HG03439 (cell line): ENCODE measurements around the gene CXCL12.

Experiments
- ATAC-seq: cut with Tn5 transposase; IDR thresholded peaks from one replicate; pipeline ENCODE4 v1.9.1; 2021; ENCODE audit warnings: mild to moderate bottlenecking, moderate library complexity; ENCODE audit not compliant: unreplicated experiment

CXCL12 gene

DNA sequence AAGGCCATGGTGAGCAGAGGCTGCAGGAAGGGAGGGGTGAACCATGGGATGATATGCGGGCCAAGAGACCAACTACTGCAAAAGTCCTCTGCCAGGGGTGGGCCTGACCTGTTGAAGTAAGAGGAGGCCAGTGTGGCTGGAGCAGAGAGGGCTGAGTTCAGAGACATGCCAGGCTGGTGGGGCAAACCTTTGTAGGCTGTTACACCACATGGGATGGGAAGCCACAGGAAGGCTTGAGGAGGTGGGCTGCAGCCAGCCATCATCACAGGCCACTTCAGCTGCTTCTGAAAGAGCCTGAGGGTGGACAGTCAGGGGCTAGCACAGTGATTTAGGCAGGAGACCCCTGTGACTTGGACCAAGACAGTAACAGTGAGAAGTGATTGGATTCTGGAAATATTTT lies 20.3 kb downstream of the CXCL12 start:
- ATAC-seq, result no peak

DNA sequence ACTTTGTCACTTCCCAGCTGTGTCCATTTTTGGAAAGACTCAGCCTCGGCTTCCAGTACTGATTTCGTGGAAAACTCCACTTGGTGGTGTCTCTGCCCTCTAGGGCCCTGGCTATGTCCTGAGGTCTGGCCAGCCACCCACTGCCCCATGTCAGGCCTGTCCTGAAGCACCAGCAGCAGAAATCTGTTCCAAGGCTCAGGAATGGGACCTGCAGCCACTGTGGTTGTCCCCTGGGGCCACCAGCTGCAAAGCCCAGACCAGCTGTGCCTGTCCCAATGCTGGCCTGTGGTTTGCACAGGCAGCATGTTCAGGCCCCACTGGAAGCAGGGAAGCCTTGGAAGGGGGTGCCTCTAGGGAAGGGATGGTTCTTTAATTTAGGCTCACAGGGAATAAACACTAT lies 21.2 kb downstream of the CXCL12 start:
- no peak for ATAC-seq

DNA sequence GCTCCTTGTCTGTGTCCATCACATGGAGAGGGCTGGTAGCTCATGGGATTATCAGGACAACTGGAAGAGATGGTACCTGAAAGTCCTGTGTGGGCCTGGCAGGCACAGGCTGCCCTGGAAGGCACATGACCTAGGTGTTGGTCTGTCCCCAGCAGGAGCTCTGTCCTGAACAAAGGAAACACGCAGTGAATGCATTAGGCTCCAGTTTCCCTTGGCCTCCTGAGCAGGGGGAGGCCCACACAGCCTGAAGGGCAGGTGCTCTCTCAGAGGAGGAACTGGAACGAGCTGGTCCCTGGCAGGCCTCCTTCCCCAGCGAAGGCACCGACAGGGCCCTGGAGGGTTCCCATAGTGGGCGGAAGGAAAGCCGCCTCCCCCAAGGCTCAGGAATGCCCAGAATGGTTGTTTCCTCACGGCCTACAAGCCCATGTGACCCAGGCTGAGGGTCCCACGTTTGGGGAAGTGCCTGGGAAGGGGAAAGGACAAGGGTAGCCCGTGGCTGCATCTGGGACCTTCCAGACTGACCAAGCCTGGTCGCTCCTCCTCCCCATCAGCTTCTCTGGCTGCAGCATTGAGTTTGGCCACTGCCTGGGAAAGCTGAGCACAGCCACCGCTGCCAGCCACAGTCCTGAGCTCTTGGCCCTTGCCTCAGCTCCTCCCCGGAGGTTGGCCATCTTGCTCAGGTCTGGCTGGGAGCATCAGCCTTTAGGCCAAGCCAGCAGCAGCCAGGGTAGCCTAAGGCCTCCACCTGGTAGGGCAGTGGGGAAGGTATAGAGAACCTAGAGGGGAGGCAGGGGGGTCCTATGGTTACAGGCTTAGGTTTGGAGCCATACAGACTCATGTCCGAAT lies 21.8 kb downstream of the CXCL12 start:
- ATAC-seq, result no peak

DNA sequence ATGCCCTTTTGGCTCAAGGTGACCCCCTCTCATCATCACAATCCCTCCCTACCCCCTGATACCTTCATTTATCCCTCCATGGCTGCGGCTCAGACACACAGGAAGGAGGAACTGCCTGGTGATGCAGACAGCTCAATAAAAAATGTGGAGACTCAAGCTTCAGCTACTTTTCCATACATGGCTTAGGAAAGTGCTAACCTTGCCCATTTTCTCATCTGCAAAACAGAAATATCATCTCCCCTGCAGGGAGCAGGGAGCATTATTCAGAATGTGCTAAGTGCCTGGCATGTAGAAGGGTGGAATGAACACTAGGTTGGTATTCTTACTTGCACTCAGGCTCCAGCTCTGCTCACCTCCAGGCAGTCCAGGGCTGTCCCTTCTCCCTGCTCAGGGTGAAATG lies 23.8 kb downstream of the CXCL12 start:
- ATAC-seq, result no peak

DNA sequence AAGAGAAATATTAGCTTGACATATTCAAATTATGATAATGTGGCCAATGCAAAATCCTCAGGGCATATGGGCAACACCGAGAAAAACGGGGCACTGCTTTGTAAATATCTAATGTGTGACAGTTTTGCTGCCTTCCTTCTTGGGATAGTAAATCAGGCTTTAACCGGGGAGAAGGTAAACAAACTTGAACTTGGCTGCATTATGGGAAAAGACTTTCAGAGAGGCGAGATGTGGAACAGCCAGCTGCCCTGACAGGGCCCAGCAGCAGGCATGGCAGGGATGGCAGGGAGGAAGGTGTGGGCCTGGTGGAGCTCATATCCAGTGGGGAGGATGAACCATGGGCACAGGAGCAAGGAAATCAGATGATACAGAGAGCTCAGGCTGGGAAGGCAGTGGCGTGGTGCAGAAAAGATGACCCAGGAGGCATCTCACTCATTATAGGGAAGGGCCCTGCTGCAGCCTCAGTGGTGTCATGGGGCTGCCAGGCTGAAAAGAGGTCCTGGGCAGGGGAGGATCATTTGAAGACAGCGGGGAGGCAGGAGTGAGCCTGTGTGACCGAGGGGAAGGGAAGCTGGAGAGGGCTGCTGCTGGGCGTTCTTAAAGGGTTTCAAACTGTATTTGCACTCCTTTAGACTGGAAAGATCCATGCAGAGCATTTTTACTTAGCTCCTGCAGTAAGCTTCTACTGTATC lies 26.7 kb downstream of the CXCL12 start:
- no peak for ATAC-seq

DNA sequence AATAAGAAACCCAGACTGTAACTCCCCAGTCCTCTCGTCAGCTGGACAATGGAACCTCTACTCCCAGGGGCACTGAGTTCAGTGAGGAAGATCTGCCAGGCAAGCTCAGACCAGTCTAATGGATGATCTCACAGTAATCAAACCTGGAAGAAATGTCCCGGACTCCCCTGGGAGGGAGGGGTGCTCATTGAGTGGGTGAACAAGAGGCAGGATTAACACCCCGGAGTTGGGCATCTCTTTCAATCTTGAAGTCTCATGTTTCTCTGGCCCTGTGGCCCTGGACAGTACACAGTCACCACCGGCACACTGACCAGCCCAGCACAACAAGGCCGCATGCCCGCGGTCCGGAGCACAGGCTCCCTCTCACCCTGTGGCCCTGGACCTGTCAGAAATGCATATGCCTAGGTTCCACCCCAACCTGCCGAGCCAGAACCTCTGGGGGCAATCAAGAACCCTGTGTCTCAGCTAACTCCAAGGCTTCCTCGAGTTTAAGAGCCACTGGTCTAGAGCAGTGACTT lies 27.8 kb downstream of the CXCL12 start:
- ATAC-seq, result no peak

DNA sequence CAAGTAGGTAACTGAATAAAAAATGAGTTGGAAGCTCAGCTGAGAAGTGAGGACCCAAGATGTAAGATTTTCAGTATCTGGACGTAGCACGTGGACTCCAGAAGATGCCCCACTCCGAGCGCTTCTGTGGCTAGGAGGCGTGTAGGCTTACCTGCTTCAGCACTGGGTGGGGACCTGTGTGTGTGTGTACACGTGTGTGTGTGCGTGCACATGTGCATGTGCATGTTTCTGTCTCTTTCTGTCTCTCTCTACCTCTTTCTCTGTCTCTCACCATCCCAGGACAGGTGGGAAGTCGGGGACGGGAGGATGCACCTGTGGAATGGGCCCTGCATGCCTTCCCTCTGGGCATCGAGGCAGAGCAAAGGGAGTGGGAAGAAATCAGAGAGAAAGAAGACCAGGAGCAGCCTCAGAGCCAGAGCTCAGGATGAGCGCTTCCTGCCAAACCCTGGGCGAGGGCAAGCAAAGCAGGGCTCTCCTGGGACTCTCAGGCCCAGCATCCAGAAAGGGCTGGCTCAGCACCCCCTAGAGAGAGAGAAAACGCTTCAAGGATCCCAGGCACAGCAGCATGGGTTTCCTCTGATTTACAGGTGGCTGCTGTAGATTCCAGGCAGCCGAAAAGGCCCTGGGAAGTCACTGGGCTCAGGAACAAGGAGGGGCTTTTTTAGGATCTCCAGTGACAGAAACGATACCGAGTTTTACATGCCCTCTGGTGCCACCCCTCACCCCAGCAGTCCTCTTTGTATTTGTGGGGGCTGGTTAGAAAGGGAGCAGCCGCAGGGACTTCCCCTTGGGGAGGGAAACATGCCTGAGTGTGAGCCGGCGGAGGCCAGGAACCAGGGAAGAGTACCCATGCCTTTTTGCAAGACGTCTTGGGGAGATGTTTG lies 28.5 kb downstream of the CXCL12 start:
- ATAC-seq, result no peak

DNA sequence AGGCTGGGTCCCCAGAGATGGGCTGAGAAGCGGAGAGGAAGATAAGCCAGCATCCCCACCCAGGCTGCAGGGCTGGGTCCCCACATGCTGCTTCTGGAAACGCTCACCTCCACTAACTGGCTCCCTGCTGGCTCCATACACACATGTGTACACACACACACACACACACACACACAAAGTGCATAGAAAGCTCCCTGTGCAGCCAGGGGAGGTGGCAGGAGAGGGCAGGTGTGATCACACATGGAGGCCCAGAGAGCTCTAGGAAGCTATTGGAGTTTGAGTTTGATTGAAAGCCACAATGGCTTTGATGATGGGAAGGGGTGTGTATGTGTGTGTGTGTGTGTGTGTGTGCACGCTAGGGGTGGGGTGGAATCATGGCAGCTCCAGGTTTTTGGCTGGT lies 29.3 kb downstream of the CXCL12 start:
- no peak for ATAC-seq

DNA sequence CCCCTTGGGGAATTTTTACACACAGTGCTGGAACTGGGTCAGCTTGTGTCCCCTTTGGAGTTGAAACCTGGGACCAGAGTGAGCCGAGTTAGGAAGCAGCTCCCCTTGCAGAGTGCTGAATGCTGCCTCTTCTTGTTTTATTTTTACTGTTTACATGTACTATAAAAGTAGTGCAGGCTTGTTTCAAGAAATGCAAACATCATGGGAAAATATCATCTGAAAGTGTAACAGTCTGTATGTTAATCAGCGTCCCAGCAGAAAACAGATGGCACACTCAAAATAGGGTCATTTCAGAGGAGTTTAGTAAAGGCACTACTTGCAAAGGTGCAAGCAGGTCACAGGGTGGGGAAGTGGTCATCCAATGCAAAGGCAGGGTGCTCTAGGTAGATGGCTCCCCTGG lies 30.1 kb downstream of the CXCL12 start:
- ATAC-seq, result no peak

DNA sequence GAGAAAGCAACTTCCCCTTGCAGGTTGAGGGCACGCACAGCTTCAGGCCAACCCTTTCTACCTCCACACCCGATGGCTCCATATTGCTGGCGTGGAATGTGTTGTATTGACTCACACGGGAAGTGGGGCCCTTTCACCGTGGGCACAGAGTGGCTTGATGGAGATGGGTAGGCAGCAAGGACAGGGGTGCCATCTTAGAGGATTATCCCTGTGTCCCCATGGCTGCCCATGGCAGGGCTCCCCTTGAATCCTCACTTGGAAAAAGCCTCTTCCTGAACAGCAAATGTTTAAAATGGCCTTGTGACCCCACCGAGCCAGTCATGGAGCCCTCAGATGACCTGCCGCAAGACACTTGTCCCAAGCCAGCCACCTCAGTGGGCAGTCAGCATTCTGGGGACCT lies 31.2 kb downstream of the CXCL12 start:
- ATAC-seq, result no peak

DNA sequence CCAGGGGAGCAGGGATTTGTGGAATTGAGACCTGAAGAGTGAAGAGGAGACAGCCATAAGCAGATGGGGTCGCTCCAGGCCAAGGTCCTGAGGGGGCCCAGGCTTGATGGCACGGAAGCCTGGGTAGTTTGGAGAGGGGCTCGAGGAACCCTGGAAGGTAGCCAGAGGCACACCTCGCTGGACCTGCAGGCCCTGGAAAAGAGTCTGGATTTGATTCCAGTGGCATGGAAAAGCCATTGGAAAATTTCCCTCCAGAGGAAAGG lies 31.8 kb downstream of the CXCL12 start:
- no peak for ATAC-seq

DNA sequence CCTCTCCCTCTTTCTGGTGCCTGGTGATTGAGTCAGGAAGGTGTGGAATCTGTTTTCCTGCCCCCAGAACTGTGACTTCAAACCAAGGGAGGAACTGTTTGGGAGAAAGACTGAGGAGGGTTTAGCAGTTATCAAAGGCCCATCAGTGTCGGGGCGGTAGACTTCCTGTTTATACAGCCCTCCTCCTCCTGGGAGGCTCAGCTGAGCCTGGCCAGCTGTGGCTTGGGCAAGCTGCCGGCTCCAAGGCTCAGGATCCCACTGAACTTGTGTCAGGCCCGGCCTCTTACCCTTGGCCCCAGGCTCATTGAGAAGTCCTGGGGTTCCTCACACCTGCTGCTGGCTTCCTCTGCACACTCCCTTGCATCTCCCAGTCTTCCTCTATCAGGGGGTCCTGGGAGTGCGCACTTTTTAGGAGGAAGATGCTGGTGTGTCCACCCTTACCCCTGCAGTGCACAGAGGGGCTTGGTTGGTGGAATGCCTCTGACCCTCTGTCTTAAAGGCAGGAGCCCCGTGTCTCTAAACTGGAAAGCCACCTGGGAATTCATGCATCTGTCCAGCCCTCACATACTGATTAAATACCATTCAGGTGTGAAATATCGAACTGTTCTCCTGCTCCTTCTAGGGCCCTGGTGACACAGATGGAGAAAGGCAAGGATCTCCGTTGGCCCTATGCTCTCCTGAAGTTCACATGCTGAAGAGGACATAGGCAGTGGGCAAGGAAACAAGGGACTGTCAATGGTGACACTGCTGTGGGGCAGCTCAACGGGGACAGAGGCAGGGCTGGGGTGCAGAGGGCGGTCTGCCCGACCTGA lies 32.4 kb downstream of the CXCL12 start:
- no peak for ATAC-seq

DNA sequence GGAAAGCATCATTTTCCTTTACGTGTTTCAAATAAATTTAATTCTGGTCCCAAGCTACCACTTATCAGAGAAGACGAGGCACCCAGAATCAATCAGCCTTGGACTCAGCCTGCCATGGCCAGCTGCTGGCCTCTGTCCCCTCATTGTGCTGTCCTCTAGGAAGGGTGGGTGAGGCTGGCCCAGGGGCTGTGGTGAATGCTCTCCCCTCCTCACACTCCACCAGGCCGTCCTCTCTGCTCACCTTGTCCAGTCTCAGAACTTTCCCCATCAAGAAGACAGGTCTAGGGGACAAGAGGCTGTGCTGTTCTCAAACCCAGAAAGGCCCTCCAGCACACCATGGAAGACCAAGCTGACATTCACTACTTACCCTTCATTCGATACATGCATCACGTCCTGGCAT lies 36.4 kb downstream of the CXCL12 start:
- no peak for ATAC-seq

DNA sequence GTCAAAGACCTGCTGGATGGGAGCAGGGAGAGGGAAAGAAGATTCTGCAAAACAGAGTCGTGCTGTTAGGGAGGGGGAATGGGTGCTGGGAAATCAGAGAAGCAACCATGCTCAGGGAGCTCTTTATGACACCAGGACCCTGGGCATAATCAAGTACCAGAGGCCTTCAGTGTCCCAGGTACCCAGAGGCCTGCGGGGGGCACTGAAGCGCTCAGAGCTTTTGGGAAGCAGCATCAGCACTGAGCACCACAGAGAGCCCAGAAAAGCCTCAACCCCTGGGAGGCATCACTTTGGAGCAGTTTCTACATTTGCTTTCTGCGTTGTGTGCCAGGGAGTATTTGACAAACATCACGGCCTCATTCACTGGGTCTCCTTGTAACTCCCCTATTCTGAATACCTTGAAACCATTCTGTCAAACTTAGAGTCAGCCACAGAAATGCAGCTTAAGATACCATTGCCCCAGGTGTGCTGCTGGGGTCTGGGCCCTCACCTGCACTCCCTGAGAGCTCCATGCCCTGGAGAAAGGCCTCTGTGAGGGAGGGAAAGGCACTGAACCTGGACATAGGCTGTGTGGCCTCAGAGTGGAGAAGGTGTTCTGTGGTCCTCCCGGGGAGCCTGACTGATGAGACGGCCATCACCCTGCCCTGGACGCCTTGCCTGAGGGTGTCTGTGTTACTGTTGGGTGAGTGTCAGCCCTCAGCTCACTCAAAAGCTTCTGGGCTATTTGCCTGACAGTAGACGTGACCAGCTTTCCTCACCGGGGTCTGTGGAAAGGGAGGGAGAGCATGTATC lies 37.1 kb downstream of the CXCL12 start:
- ATAC-seq, result no peak

DNA sequence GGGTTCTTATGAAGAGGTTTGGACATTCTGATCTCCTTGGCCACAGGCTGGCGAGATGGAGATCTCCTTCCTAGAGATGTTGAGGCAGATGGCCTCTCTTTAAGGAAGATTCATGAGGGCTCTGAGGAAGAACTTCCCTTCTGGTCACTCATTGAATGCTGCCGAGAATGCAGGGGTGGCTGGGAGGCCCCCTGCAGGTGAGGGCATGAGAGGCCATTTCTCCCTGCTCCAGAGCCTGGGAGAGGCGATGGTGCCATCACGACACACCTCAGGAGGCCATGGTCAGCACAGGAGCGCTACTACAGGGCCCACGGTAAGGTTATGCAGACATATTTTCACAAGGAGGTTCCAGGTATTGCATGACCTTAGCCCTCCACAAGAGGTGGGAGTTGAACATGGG lies 40.2 kb downstream of the CXCL12 start:
- no peak for ATAC-seq

DNA sequence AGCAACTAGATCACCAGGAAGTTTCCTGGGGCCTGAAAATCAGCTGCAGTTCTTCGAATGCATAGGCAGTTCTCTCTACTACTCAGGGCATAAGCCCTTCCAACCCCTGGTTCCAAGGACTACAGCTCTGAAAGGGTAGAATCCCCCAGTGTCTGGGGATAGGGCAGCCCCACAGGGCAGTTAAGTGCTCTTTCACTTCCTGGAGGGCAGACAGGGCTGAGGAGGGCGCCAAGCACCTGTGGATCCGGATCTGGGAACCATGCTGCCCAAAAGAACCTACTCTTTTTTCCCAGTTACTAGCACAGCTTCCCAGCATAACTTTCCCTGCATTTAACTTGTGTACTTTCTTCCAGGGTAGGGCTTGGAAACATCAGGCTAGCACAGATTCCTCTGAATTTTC lies 41.1 kb downstream of the CXCL12 start:
- no peak for ATAC-seq

DNA sequence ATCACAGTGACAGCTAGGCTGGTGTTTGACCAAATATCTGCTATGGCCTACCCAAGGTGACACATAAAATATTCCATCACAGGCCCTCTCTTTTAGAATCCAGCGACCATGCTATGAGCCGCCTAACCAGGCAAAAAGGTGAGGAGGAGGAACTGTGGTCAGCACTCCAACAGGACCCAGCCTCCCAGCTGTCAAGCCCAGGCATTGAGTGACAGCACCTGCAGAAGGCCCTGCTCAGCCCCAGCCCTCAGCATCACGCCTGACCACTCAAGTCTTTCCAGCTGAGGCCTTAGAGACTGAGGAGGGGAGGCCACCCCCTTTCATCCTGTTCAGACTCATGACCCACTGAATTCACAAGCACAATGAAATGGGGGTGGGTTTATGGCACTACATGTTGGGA lies 43.0 kb downstream of the CXCL12 start:
- ATAC-seq, result no peak

DNA sequence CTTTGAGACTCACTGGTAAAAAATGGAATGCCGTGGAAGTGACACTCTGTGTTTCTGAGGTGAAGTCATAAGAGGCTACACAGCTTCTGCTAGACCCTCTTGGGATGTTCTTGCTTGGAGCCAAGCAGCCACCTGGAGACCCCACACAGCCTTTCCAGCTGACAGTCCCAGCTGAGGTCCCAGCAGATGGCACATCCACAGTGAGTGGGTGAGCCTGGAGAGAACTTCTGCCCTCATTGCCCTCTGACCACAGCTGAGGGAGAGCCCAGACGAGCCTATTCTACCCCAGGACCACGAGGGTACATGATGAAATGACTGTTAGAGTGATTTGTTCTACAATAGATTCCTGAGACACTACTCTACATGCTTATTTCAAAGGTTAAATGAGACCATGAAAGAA lies 44.3 kb downstream of the CXCL12 start:
- ATAC-seq, result no peak

DNA sequence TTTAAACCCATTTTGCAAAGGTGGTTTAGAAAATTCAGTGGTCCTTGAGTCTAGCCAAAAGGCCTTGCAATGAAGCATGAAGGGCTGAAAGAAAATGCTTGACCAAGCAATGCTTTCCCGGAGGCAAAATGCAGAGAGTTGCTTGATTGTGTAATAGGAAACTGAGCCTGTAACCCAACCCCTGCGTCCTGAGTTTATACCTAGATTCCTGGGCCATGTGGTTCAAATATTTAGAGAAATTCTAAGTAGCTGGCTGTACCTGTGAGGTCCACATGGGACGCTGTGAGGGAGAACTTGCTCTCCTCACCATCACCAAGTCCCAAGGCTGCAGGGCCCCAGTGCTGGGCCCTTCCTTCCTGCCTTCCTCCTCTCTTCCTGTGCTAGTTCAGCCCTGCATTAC lies 45.7 kb downstream of the CXCL12 start:
- no peak for ATAC-seq

DNA sequence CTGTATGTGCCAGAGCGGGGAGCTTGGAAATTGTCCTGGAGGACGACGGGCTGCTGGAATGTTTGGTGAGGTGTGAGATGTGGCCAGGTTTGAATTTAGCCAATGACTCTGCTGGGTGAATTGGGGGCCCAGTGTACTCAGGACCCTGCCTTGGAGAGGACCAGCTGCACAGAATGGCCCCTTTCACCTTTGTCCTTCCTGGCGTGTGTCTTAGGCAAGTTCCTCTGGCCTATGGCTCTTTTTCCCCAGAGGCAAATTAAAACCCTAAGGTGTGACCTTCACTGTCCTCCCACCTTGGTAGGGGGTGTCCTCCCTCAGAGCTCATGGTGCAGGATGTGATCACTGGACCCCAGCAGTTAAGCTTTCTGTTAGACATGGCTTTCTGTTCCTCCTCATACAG lies 47.8 kb downstream of the CXCL12 start:
- ATAC-seq, result no peak
